ENCODE data around the gene IL1RAPL1.

Gene IL1RAPL1

GRCh38 chrX:29581223-29581622, 994.0 kb downstream of the IL1RAPL1 start:
- Histone ChIP-seq H2BK15ac (ENCODE audit: low read length) (no peak overlapping the region), H3K14ac (ENCODE audit: low read length) (no peak overlapping the region), H3K27ac (replicated peaks; ENCODE audit: low read length) (no peak overlapping the region), H3K79me1 (ENCODE audit: low read depth, low read length) (no peaks in the 10 kb centered on the region), H3K23ac (ENCODE audit: low read depth, low read length, poor library complexity) (no peak overlapping the region), H4K91ac (ENCODE audit: low read depth, low read length, poor library complexity) (no peak overlapping the region), H3K9me3 (replicated peaks in 1 of 2; ENCODE audit: control insufficient read depth in 2 of 2, insufficient read depth in 1 of 2, low read depth in 1 of 2, low read length in 2 of 2) (no peaks in the 10 kb centered on the region), H2BK5ac (ENCODE audit: low read length) (no peak overlapping the region), H2AK5ac (ENCODE audit: low read depth, low read length) (no peak overlapping the region), H3K4me2 (ENCODE audit: insufficient read depth, low read length, poor library complexity, severe bottlenecking) (no peak overlapping the region), H3K18ac (ENCODE audit: low read length) (no peak overlapping the region), H2AFZ (ENCODE audit: low read length) (no peak overlapping the region), H3K27me3 (ENCODE audit: control insufficient read depth in 3 of 3, insufficient read depth in 3 of 3, low read depth in 1 of 3, low read length in 3 of 3) (no peaks in the 10 kb centered on the region), H2BK12ac (ENCODE audit: low read length) (no peak overlapping the region), H3K4me1 (ENCODE audit: control insufficient read depth in 2 of 2, insufficient read depth in 1 of 2, low read depth in 1 of 2, low read length in 2 of 2) (no peaks in the 10 kb centered on the region), H3K9ac (ENCODE audit: low read depth, low read length, poor library complexity) (no peak overlapping the region), H3K36me3 (replicated peaks in 1 of 2; ENCODE audit: control insufficient read depth in 2 of 2, insufficient read depth in 2 of 2, low read length in 2 of 2) (no peaks in the 10 kb centered on the region), H3K4ac (ENCODE audit: low read length) (no peak overlapping the region), H4K8ac (ENCODE audit: low read depth, low read length) (no peak overlapping the region), H3K4me3 (ENCODE audit: low read length in 2 of 2) (no peak overlapping the region), H2BK120ac (ENCODE audit: low read depth, low read length) (no peak overlapping the region)
- no peak for DNase-seq (ENCODE audit: low spot score)
- no CpG with 5 or more reads among the region's 2 CpGs for WGBS, 2 donors (ENCODE audit: extremely low coverage in 2 of 2, insufficient read length in 2 of 2, insufficient replicate concordance in 1 of 2)

- Histone ChIP-seq H2AFZ (ENCODE audit: low read length) (no peak overlapping the region), H3K27ac (replicated peaks; ENCODE audit: low read length) (no peak overlapping the region), H3K4me1 (ENCODE audit: control insufficient read depth in 2 of 2, insufficient read depth in 1 of 2, low read depth in 1 of 2, low read length in 2 of 2) (no peaks in the 10 kb centered on the region), H3K27me3 (ENCODE audit: control insufficient read depth in 3 of 3, insufficient read depth in 3 of 3, low read depth in 1 of 3, low read length in 3 of 3) (no peaks in the 10 kb centered on the region), H2AK5ac (ENCODE audit: low read depth, low read length) (no peak overlapping the region), H3K4ac (ENCODE audit: low read length) (no peak overlapping the region), H3K79me1 (ENCODE audit: low read depth, low read length) (no peaks in the 10 kb centered on the region), H2BK15ac (ENCODE audit: low read length) (no peak overlapping the region), H3K18ac (ENCODE audit: low read length) (no peak overlapping the region), H3K36me3 (replicated peaks in 1 of 2; ENCODE audit: control insufficient read depth in 2 of 2, insufficient read depth in 2 of 2, low read length in 2 of 2) (no peaks in the 10 kb centered on the region), H2BK12ac (ENCODE audit: low read length) (no peak overlapping the region), H3K9ac (ENCODE audit: low read depth, low read length, poor library complexity) (no peak overlapping the region), H2BK120ac (ENCODE audit: low read depth, low read length) (no peak overlapping the region), H3K14ac (ENCODE audit: low read length) (no peak overlapping the region), H4K91ac (ENCODE audit: low read depth, low read length, poor library complexity) (no peak overlapping the region), H3K23ac (ENCODE audit: low read depth, low read length, poor library complexity) (no peak overlapping the region), H3K9me3 (replicated peaks in 1 of 2; ENCODE audit: control insufficient read depth in 2 of 2, insufficient read depth in 1 of 2, low read depth in 1 of 2, low read length in 2 of 2) (no peaks in the 10 kb centered on the region), H3K4me3 (ENCODE audit: low read length in 2 of 2) (no peak overlapping the region), H2BK5ac (ENCODE audit: low read length) (no peak overlapping the region), H4K8ac (ENCODE audit: low read depth, low read length) (no peak overlapping the region), H3K4me2 (ENCODE audit: insufficient read depth, low read length, poor library complexity, severe bottlenecking) (no peak overlapping the region)
- no CpG with 5 or more reads among the region's 2 CpGs for WGBS, 2 donors (ENCODE audit: extremely low coverage in 2 of 2, insufficient read length in 2 of 2, insufficient replicate concordance in 1 of 2)
- DNase-seq (ENCODE audit: low spot score) = no peak
These were observed 999.9 kb downstream of the IL1RAPL1 start for GRCh38 chrX:29587107-29587506.

GRCh38 chrX:29590921-29591320, 1003.7 kb downstream of the IL1RAPL1 start:
- no peak overlapping the region for H3K27ac ChIP-seq (replicated peaks; ENCODE audit: low read length)

GRCh38 chrX:29604381-29604780, 1017.1 kb downstream of the IL1RAPL1 start:
- H2AK5ac ChIP-seq (ENCODE audit: low read depth, low read length) = no peak overlapping the region
- H4K91ac ChIP-seq (ENCODE audit: low read depth, low read length, poor library complexity) = no peak overlapping the region
- H3K4ac ChIP-seq (ENCODE audit: low read length) = no peak overlapping the region
- H3K4me3 ChIP-seq (ENCODE audit: low read length in 2 of 2) = no peak overlapping the region
- no peak overlapping the region for H2BK120ac ChIP-seq (ENCODE audit: low read depth, low read length)
- H3K23ac ChIP-seq (ENCODE audit: low read depth, low read length, poor library complexity) = no peak overlapping the region
- no peak overlapping the region for H3K14ac ChIP-seq (ENCODE audit: low read length)
- H3K9me3 ChIP-seq (replicated peaks in 1 of 2; ENCODE audit: control insufficient read depth in 2 of 2, insufficient read depth in 1 of 2, low read depth in 1 of 2, low read length in 2 of 2) = no peaks in the 10 kb centered on the region
- H3K4me1 ChIP-seq (ENCODE audit: control insufficient read depth in 2 of 2, insufficient read depth in 1 of 2, low read depth in 1 of 2, low read length in 2 of 2) = peaks cover 0 to 3% of the 10 kb centered on the region in 2 donors
- no CpG with 5 or more reads among the region's 7 CpGs for WGBS, 2 donors (ENCODE audit: extremely low coverage in 2 of 2, insufficient read length in 2 of 2, insufficient replicate concordance in 1 of 2)
- H2BK15ac ChIP-seq (ENCODE audit: low read length) = no peak overlapping the region
- no peak overlapping the region for H4K8ac ChIP-seq (ENCODE audit: low read depth, low read length)
- no peak overlapping the region for H3K9ac ChIP-seq (ENCODE audit: low read depth, low read length, poor library complexity)
- H2BK5ac ChIP-seq (ENCODE audit: low read length) = no peak overlapping the region
- H3K36me3 ChIP-seq (replicated peaks in 1 of 2; ENCODE audit: control insufficient read depth in 2 of 2, insufficient read depth in 2 of 2, low read length in 2 of 2) = no peaks in the 10 kb centered on the region
- no peak overlapping the region for H3K18ac ChIP-seq (ENCODE audit: low read length)
- no peak overlapping the region for H2AFZ ChIP-seq (ENCODE audit: low read length)
- H3K79me1 ChIP-seq (ENCODE audit: low read depth, low read length) = no peaks in the 10 kb centered on the region
- no peak for DNase-seq (ENCODE audit: low spot score)
- no peaks in the 10 kb centered on the region for H3K27me3 ChIP-seq (ENCODE audit: control insufficient read depth in 3 of 3, insufficient read depth in 3 of 3, low read depth in 1 of 3, low read length in 3 of 3)
- no peak overlapping the region for H2BK12ac ChIP-seq (ENCODE audit: low read length)
- no peak overlapping the region for H3K27ac ChIP-seq (replicated peaks; ENCODE audit: low read length)
- H3K4me2 ChIP-seq (ENCODE audit: insufficient read depth, low read length, poor library complexity, severe bottlenecking) = no peak overlapping the region

More at GRCh38 chrX:29590921-29591320, 1003.7 kb downstream of the IL1RAPL1 start:
- no peak overlapping the region for H2AK5ac ChIP-seq (ENCODE audit: low read depth, low read length)
- no peak overlapping the region for H3K23ac ChIP-seq (ENCODE audit: low read depth, low read length, poor library complexity)
- no peak overlapping the region for H3K4ac ChIP-seq (ENCODE audit: low read length)
- no peaks in the 10 kb centered on the region for H3K4me1 ChIP-seq (ENCODE audit: control insufficient read depth in 2 of 2, insufficient read depth in 1 of 2, low read depth in 1 of 2, low read length in 2 of 2)
- no peak overlapping the region for H3K18ac ChIP-seq (ENCODE audit: low read length)
- no peak overlapping the region for H3K14ac ChIP-seq (ENCODE audit: low read length)
- no peak overlapping the region for H4K91ac ChIP-seq (ENCODE audit: low read depth, low read length, poor library complexity)
- H2AFZ ChIP-seq (ENCODE audit: low read length) = no peak overlapping the region
- no peaks in the 10 kb centered on the region for H3K9me3 ChIP-seq (replicated peaks in 1 of 2; ENCODE audit: control insufficient read depth in 2 of 2, insufficient read depth in 1 of 2, low read depth in 1 of 2, low read length in 2 of 2)
- H3K4me2 ChIP-seq (ENCODE audit: insufficient read depth, low read length, poor library complexity, severe bottlenecking) = no peak overlapping the region
- no peak overlapping the region for H4K8ac ChIP-seq (ENCODE audit: low read depth, low read length)
- H2BK120ac ChIP-seq (ENCODE audit: low read depth, low read length) = no peak overlapping the region
- no peaks in the 10 kb centered on the region for H3K36me3 ChIP-seq (replicated peaks in 1 of 2; ENCODE audit: control insufficient read depth in 2 of 2, insufficient read depth in 2 of 2, low read length in 2 of 2)
- no peak overlapping the region for H3K4me3 ChIP-seq (ENCODE audit: low read length in 2 of 2)
- H2BK12ac ChIP-seq (ENCODE audit: low read length) = no peak overlapping the region
- no peak overlapping the region for H2BK15ac ChIP-seq (ENCODE audit: low read length)
- DNase-seq (ENCODE audit: low spot score) = no peak
- WGBS, 2 donors (ENCODE audit: extremely low coverage in 2 of 2, insufficient read length in 2 of 2, insufficient replicate concordance in 1 of 2) = no CpG with 5 or more reads among the region's 3 CpGs
- H3K9ac ChIP-seq (ENCODE audit: low read depth, low read length, poor library complexity) = no peak overlapping the region
- no peaks in the 10 kb centered on the region for H3K79me1 ChIP-seq (ENCODE audit: low read depth, low read length)
- no peak overlapping the region for H2BK5ac ChIP-seq (ENCODE audit: low read length)
- no peaks in the 10 kb centered on the region for H3K27me3 ChIP-seq (ENCODE audit: control insufficient read depth in 3 of 3, insufficient read depth in 3 of 3, low read depth in 1 of 3, low read length in 3 of 3)

Measured in neuronal stem cell (in vitro differentiated cells).